Measurements from ENCODE around the gene SEMA4C. TPM values are rescaled to one million over a fixed set of nuclear protein-coding genes. Genes with fewer than 3 reads are reported as not detected.
A peak's percentile ranks its signal among the peaks of the same experiment; 100 is the strongest.

SEMA4C gene
- 22.7 TPM for total RNA-seq
- long read RNA-seq, partial matches to known transcripts, result 3 of 15 reads
- long read RNA-seq, other reads (novel, unspliced or antisense), result 9 of 15 reads

DNA sequence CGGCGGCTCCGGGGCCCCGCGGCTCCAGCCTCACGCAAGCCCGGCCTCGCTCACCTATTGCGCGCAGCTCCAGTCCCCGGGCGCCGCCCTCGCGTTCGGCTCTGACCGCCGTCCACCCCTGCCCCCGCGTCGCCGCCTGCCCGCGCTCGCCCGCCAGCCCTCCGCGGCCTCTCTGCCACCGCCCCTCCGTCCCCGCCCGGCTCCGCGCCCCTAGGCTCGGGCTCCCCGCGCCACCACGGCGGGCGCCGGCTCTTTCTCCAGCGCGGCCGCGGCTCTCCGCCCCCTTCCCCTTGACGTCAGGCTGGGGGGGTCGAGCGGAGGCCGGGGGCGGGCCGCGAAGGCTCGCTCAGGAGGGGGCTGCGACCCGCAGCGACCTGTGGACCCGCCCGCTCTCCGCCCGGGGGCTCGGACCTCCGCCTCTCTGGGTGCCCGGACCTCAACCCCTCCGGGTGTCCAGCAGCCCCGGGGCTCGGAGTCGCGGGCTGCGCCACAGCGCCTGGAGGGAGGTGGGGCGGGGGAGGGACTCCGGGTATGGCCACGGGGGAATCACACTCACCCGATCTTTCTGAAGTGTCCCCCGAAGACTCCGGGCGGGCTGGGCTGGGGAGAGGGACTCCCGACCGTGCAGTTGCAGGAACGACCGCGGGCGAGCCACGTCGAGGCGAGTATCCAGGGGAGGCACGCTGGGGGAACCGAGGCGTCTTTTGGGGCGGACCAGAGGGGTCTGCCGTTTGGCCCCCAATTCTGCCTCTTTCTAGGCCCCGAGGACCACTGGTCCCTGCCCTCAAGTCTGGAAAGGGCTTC lies at the start of gene SEMA4C:
Gene SEMA4C (minus strand): TSS at position 259 of the 804 bp plus-strand sequence. CDS start 2,194 bp downstream, outside the sequence.
- DNase-seq (ENCODE audit: missing footprints), result peak; percentile 89
- intact Hi-C loops (cut with DNase I), result loop anchor here (1.0 kb wide), 1 partner anchor 37 kb away; no protein-coding TSS in a partner anchor
- ATAC-seq, result peak; percentile 56

DNA sequence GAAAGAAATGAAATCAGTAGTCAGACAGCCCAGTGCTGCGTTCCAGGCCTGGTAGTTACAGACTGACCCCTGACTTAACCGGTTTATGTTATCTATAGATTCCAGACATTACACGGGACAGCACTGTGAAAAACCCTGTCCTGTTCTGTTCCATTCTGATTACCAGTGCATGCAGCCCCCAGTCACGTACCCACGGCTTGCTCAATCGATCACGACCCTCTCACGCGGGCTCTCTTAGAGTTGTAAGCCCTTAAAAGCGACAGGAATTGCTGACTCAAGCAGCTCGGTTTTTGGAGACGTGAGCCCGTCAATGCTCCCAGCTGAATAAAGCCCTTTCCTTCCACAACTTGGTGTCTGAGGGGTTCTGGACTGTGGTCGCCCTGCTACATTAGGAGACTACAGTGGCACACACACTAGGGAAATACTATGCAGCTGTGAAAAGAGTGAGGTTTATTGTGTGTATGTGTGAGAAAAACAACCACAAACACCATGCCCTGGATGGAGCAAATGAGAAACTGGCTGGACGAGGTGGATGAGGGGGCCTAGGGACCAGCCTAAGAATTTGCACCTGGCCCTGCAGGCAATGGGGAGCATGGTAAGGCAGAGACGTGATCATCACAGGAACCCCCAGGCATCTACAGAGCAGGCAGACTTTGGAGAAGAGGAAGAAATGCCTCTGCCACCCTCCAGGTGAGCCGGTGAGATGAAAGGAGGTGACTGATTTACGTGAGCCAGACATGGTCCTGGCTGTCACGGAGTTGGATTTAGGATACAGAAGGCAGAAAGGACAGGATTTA lies 49.1 kb upstream of the SEMA4C start:
- intact Hi-C loops (cut with DNase I), result no loop called here
- DNase-seq (ENCODE audit: missing footprints), result peak; percentile 37

DNA sequence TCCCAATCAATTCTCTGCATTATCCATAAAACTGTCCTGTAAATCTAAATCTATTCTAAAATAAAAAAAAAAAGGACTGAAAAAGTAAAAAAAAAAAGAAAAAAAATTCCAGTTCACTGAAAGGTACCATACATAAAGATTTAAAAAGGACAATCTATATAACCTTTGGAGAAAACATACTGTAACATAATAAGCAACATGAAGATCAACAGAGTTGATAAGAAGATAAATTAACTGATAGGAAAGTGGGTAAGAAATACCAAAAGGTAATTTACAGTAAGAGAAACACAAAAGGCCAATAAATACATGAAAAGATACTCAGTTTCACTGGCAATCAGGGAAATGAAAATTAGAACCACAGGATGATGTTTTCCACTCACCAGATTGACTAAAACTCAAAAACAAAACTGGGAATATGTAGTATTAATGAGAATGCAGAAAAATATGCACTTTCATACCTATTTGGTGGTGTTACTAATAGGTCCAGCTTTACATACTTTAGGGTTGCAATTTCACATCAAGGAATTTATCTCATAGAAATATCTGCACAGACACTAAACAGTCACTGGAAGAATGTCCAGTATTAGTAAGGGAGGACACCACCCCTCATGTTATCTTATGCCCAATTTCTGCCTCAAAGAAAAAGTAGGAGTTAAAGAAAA lies 48.3 kb upstream of the SEMA4C start:
- intact Hi-C loops (cut with DNase I), result no loop called here
- DNase-seq (ENCODE audit: missing footprints), result no peak
- ATAC-seq, result no peak

More for the DNA sequence above, 49.1 kb upstream of the SEMA4C start:
- no peak for ATAC-seq

DNA sequence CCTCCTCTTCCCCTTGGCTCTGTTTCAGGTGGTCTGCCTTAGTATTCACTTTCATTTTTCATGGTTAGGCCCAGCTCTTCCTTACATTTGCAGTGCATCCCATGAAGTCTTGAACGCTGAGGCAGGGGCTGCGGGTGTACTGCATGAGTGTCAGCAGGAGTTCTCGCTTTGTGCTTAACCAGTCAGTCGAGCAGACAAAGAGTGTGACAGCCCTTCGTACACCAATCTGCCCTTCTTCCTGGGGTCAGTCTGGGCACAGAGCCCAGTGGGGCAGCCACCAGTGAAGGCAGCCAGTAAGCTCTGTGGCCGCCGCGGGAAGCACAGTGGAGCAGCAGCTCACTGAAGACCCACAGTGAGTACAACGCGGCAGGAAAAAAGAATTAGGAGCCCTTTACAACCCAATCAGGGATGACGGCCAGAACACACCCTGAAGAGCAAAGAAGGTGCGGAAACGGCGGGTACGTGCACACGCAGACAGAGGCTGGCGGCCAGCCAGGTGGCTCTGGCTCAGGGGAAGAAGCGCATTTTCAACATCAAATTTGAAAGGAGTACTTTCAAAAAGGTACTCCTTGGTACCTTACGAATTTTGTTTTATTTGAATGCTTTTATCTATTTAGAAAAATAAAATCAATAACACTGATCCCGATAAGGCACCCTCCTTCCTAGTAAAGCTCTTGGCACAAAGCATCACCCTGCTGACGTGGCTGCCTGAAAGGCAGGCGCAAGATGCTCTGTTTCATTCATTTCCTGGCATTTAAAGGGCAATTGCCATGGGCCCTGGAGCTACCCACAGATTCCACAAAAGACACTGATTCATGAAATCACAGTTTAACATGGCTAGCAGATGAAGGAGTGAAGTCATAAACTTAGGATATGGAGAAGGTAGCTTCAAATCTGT lies 47.0 kb upstream of the SEMA4C start:
- intact Hi-C loops (cut with DNase I), result no loop called here
- peak; percentile 15 for DNase-seq (ENCODE audit: missing footprints)
- no peak for ATAC-seq

GRCh38 chr2:96916156-96916630 lies 46.3 kb upstream of the SEMA4C start:
- ATAC-seq (no peak), DNase-seq (ENCODE audit: missing footprints) (peak; percentile 37)
- intact Hi-C loops (cut with DNase I), result no loop called here

DNA sequence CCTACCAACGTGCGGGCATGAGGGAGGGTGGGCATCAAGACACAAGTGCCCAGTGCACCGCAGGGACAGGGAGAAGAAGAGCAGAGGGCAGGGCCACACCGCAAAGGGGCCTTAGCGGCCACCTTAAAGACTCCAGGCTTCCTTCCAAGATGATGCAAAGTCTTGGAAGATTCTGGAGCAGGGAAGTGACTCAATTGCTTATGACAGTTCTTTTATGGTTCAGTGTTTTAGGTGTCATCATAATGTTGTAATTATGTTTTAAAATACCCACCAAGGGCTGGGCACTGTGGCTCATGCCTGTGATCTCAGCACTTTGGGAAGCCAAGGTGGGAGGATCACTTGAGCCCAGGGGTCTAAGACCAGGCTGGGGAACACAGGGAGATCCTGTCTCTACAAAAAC lies 44.5 kb upstream of the SEMA4C start:
- DNase-seq (ENCODE audit: missing footprints) (no peak), ATAC-seq (no peak)
- intact Hi-C loops (cut with DNase I), result no loop called here

- ATAC-seq (no peak), DNase-seq (ENCODE audit: missing footprints) (peak; percentile 53)
Measured at GRCh38 chr2:96913398-96914202, 43.7 kb upstream of the SEMA4C start.

GRCh38 chr2:96913117-96913397 lies 43.2 kb upstream of the SEMA4C start:
- DNase-seq (ENCODE audit: missing footprints) (peak; percentile 16), ATAC-seq (no peak)
- intact Hi-C loops (cut with DNase I), result no loop called here

More at GRCh38 chr2:96913398-96914202, 43.7 kb upstream of the SEMA4C start:
- intact Hi-C loops (cut with DNase I), result no loop called here

DNA sequence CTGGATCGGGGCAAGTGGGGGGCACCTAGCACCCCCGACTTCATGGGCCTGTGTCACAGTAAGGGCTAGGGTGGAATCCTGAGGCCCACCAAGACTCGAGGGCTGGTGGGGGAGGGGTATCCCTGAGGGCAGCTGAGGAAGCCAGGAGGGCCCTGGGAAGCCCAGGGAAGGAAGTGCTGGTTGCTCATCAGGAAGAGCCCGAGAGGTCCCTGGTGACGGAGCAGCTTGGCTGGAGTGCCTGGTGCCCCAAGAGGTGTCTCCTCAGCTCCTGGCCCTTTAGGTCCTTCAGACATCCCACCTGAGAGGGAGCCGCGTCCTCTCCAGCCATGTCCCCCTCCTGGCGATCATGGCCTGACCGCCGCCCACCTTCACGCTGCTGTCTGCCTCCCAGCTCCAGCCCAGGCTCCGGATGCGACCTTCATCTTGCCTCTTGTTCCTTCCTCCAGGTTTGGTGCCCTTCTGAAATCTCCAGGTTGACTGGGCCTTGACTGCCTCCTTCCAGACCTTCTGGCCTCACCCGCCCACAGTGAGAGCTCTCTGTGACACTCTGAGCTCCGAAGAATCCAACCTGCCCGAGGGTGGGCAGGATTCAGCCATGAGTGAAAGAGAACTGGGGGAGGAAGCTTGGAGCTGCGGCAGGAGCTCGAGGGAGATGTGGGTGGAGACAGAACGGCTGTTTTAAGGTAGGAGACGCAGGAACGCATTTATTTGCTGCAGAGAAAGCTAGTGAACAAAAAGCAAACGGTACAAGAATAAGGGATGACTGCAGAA lies 42.7 kb upstream of the SEMA4C start:
- intact Hi-C loops (cut with DNase I), result no loop called here
- no peak for ATAC-seq
- peak; percentile 58 for DNase-seq (ENCODE audit: missing footprints)

- peak; percentile 71 for DNase-seq (ENCODE audit: missing footprints)
- peak; percentile 56 for ATAC-seq
- intact Hi-C loops (cut with DNase I), result loop anchor here (5.0 kb wide), 2 partner anchors 43 to 92 kb away; partner anchors contain the start of gene CNNM3
Measured at GRCh38 chr2:96909611-96910021, 39.7 kb upstream of the SEMA4C start.

DNA sequence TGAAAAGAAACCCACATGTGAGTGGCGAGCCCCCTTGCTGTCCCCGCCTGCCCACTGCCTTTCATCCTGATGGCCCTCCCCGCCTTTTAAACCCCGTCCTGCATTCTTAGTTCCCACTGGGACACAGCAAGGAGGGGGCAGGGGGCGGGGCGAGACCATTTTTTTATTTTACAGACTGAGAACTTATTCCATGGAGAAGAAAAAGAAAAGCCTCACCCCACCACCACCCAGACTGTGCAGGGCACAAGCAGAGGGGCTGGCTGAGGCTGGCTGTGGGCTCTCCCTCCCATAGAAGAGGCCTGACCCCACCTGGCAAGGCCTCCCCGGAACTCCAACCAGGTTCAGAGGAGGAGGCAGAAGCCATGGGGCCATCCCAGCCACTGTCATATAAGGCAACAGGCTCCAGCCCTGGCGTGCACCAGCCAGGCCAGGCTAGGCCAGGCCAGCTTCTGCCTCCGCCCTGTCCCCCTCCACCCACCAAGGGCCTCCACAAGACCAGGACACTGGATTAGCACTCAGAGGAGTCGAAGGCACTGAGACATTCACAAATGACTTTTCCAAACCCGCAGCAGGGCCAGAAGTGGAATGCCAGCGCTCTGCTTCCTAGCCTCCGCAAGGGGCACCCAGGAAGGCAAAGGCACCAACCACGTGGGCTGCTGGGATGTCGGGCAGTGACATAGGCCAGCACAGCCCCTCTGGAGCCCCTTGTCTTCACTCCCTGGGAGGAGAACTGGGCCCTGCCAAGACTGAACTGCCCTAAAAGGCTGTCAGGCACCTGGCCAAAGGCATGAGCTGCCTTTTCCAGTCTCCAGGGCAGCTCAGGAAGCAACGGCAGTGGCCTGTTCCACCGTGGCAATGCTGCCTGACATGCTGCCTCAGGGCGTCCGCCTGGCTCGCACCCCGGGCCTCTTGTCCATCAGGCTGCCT lies 37.5 kb upstream of the SEMA4C start:
- DNase-seq (ENCODE audit: missing footprints) (peak; percentile 93), ATAC-seq (peak; percentile 94)
- intact Hi-C loops (cut with DNase I), result loop anchor here (1.0 to 5.0 kb wide), 3 partner anchors 38 to 90 kb away; partner anchors contain the start of gene CNNM3

GRCh38 chr2:96906729-96907114 lies 36.8 kb upstream of the SEMA4C start:
- intact Hi-C loops (cut with DNase I), result loop anchor here (1.0 to 5.0 kb wide), 3 partner anchors 37 to 89 kb away; partner anchors contain the start of gene CNNM3
- ATAC-seq, result peak; percentile 50
- peak; percentile 79 for DNase-seq (ENCODE audit: missing footprints)

- ATAC-seq (no peak), DNase-seq (ENCODE audit: missing footprints) (no peak)
- intact Hi-C loops (cut with DNase I), result no loop called here
Measured at GRCh38 chr2:96903815-96904214, 33.9 kb upstream of the SEMA4C start.

DNA sequence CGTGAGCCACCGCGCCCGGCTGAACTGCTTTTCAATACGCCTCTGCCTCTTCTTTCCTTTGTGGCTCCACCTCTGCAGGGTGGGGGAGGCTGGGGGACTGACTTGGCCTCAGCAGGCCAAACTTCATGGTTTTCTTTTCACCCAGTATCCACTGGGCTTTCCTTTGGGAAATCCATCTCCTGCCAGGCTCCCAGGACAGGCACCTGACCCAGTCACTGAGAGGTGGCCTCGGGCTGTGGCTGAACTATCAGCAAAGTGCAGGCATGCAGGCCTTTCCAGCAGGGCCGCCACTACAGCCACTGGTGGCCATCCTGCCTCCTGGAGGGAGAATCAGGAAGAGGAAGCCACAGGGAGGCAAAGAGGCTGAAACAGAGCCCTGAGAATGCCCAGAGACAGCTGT lies 33.4 kb upstream of the SEMA4C start:
- DNase-seq (ENCODE audit: missing footprints), result no peak
- intact Hi-C loops (cut with DNase I), result no loop called here
- ATAC-seq, result no peak

DNA sequence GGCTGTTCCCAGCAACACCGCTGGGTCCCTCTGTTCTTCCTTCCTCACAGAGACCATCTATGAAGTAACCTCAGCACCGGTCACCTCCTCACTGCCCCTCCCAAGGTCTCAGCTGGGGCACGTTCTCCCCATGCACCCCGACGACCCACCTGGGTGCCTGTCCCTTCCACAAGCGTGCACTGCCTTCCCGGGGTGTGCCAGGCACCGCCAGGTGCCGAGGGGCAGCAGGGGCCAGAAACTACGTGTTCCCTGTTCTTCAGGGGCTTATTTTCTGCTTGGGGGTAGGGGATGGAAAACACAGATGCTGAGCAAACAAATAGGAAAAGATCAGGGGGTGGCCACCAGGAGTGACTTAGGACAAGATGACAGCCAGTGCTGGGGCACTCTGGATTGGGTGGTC lies 30.4 kb upstream of the SEMA4C start:
- intact Hi-C loops (cut with DNase I), result no loop called here
- DNase-seq (ENCODE audit: missing footprints) (no peak), ATAC-seq (no peak)

- no peak for ATAC-seq
- no peak for DNase-seq (ENCODE audit: missing footprints)
- intact Hi-C loops (cut with DNase I), result no loop called here
Measured at GRCh38 chr2:96899413-96899741, 29.5 kb upstream of the SEMA4C start.

Measured in Right ventricle myocardium inferior (tissue), 1 donor.